Stimulated activated CD4-positive, alpha-beta T cell treated with anti-CD3 and anti-CD28 coated beads, Interleukin-4, amount 100 ng/mL, for 4 hours (primary cell): ENCODE measurements around the gene YEATS2.

ENCODE experiments used
- DNase-seq, 2 experiments: peaks; one replicate each; pipeline ENCODE4 v3.0.0-alpha.2; 2020

Gene YEATS2

DNA sequence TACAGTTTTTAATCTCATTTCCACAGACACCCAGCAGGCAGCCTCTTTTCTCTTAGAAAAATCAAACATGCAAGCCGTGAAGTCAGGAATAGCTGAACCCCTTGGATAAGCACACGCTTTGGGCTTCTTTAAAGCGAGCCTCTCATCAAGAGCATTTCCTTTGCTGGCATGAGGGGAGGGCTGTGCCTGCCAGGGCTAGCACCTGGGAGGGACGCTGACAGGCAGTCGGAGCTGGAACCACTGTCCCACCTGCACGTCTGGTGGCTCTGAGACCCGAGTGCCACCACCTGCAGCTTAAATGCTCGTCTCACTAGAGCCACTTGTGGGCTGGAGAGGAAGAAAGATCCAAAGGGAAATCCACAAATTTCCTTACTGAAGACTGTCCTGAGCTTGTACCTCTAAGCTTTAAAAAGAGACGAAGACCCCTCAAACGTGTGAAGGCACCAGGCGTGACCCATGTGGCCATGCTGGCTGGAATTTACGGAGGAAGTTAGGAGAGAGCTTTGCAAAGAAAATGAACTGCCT is 118.4 kb downstream of the YEATS2 start:
- no peak for DNase-seq

DNA sequence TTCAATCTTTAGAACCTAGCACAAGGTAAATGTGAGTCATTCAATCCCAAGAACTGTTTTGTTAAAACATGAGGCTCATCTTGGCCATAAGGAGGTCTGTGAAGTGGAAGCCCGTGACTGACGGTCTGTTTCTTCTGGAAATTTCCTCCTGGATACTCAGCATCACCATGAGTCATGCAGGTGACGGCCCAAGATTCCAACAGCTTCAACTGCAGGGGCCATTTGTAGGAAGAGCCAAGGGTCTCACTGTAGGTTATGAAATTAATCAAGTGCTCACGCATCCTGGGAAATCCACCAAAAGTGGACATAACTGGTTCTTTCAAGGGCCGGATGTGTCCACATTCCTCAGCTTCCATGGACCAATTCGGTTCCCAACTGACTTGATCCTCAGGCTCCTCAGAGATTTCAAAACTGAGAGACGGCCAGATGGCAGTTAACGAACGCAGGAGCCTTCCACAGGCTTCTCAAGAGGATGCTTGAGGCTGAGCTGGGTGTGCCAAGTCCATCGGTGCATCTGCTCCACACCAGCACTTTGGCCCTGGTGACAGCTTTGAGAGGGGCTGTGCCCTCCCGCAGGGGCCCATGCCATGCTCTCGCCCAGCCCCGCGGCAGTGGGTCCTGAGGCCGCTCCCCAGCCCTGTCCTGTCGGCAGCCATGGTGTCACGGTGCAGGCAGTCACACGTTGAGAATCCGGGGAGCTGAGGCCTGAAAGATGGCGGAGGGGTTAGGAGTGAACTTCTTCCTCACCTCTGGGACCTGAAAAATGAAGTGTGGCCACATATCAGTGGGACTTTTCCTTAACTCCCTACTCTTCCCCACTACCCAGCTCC is 119.3 kb downstream of the YEATS2 start:
- no peak for DNase-seq

DNA sequence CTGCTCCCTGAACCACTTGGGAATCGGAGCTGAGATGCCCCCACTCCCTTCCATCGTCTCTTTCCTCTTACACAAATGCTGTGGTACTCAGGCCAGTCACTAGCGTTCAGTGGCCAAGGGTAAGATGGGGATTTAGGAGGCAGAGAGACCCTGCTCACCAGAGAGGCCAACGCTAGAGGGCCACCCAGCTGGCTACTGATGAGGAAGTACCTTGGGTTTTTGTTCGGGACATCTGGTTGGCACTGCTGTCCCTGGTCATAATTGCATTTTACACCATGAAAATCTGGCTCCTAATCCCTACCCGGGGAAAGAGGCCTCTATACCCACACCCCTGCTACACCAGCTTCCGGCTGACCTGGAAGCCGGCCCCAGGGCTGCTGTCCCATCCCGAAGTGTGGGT is 120.0 kb downstream of the YEATS2 start:
- no peak for DNase-seq

DNA sequence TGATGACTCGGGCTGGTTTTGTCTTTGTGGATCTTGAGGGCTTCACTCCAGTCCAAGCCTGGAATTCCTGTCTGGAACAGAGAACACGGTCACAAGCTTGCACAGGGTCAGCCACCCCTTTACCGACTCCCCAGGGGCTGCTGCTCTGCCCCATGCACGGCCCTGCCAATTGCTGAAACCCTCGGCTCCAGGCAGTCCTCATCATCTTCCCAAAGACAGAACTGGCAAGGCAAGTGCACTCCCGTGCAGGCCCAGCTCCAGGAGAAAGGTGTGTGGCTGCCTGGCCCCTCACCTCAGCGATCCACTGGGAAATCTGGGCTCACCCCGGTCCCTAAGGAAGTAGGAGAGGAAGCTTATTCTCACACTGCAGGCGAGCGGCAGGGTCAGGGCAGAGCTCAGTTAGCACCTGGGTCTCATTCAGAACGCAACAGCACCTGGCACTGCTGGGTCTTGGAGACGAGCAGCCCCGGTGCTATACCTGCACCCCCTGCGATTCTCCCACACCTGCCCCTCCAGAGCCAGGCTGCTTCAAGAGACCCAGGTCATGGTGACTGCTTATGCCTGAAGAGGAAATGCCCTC is 120.5 kb downstream of the YEATS2 start:
- DNase-seq, result no peak

DNA sequence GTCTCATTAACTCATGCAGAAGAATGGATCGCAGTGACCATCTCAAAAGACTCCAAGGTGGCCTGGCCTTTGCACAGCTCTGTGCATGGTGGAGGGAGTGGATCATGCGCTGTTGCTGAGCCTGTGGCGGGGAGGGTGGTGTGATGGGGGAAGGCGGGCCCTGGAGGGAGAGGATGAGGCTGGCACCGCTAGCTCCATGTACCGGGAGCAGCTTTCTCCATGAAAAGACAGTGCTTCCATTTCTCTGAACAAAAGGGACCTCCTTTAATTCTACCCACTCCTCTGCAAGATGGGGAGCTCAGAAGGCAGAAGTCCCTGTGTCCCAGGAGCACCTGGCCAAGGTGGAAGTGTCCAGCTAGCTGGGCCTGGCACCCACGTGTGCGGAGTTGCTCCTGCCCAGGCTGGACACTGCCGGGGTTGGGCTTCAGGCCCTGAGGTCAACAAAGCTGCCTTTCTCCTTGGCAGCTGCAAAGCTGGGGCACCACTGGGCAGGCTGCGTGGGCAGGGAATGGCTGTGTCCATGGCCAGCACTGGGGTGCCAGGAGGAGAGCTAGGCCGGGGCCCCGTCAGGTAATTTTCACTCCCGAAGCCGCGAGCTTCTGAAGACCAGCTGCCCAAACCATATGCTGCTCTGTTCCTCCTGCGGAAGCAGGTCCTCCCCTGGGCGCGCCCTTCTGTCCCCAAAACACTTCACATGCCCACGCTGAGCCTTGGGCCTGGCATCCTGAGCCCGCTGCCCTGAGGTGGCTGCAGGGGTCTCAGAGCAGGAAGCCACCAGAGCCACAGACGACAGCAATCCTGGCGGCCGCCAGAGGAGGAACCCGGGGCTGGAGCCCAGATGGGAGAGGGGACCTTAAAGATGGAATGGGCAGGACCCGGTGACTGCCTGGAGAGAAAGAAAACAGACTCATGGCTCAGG is 121.4 kb downstream of the YEATS2 start:
- DNase-seq, result no peak

DNA sequence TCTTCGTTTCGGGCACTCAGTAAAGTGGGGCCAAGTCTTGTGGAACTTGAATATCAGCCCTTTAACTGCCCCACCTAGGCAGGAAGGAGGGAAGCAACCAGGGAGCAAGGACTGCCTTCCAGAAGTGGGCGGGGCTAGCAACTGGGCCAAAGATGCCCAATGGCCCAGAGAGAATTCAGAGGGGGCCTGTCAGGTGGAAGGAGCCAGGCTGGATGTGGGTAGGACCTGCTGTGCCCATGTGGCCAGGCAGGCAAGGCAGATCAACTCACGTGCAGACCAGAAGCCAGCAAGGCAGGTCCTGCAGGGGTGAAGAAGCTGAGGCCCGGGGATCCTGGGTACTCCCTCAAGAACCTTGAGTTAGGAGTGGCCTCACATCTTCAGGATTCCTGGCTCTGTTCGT is 122.2 kb downstream of the YEATS2 start:
- DNase-seq, result no peak

DNA sequence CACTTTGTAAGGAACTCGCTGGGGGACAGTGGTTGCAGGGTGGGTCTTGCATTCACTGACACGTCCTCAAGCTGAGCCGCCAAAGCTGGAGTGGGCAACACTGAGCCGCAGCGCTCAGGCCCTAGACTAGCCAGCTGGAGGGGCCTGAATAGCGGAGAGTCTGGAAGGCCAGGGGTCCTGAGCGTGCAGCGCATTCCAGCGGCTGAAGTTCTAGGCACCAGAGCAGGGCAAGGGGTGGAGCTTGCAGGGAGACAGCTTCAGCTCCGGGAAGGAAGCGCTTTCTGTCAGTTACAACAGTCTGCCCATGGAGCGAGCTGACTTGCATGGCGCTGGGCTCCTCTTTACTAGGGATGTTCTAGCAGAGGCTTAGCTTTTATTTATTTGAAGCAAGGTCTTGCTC is 125.0 kb downstream of the YEATS2 start:
- DNase-seq, result no peak

DNA sequence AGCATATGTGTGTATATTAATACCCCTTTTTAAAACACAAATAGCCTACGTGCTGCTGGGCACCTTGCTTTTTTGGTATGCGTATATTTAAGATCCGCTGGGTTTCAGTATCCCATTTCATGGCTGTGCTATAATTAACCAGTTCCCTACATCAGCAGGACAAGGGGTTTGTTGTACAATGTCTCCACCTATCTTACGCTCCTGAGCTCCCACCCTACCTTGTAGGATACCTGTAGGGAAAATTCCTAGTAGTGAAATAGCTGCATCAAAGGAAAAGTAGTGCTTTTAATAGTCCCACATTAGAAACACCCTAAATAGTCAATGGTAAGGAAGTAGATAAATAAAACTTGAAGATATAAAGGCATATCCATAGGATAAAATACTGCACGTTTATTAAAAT is 126.4 kb downstream of the YEATS2 start:
- no peak for DNase-seq

DNA sequence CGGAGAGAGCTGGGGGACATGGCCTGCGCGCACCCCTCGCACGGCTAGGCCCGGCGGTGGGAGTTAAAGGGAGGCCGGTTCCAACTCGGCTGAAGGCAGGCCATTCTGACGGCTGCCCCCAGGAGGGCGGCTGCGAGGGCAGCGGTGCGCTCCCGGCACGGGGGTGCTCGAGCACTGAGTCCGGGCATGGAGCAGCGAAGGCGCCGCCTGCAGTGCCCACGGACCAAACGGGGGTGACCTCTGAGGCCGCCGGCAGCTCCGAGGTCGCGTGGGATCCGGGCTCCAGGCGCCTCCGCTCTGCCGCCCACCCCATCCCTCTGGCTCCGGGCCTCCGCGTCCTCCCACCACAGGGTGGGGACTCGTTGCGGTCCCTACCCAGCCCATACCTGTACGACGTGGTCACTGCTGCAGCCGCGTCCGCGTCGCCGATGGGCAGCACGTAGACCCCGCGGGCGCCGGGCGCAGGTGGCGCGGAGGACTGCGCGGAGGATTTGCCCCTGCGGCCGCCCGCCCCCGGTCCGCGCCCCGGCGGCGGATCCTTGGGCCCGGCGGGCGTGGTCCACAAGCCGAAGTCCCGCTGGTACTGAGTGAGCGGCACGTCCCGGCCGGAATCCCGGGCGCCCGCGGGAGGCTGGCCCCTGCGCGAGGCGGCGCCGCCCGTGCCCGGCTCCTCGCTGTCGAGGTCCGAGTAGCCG is 127.3 kb downstream of the YEATS2 start:
- peak in 1 of 2 experiments; percentile 18 for DNase-seq

DNA sequence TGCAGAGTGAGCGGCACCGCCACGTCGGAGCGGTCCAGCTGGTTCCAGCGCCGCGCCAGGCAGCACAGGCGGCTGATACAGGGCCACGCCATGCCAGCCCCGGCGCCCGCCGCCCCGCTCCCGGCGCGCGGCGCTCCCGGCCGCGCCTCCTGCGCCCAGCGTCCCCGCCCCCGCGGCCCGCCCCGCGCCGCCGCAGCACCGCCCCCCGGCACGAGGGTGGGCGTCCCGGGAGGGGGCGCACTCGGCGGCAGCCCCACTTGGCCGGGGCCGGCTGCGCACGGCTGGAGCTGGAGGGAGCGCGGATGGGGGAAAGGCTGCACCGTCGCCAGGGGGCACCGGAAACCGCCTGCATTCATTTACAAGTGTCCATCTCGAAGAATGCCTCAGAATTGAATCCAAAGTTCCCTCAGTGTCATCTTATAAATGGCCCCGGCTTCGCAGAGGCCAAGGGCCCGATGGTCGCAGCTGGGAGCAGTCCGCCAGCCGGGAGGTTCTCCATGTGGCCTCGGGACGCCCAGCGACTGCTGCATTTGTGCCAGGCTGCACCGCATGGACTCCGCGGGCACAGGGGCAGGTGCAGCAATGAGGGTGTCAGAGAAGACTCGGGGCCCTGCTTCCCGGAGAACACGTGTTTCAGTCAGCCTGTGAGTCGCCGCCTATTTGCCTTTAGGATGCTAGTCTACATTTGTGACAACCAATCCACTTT is 128.0 kb downstream of the YEATS2 start, which contains the start of gene MAP6D1:
Gene MAP6D1 (minus strand): TSS at position 122 of the 706 bp plus-strand sequence. CDS start 30 bp downstream, at position 92.
- peak; percentile 26 to 48 for DNase-seq

DNA sequence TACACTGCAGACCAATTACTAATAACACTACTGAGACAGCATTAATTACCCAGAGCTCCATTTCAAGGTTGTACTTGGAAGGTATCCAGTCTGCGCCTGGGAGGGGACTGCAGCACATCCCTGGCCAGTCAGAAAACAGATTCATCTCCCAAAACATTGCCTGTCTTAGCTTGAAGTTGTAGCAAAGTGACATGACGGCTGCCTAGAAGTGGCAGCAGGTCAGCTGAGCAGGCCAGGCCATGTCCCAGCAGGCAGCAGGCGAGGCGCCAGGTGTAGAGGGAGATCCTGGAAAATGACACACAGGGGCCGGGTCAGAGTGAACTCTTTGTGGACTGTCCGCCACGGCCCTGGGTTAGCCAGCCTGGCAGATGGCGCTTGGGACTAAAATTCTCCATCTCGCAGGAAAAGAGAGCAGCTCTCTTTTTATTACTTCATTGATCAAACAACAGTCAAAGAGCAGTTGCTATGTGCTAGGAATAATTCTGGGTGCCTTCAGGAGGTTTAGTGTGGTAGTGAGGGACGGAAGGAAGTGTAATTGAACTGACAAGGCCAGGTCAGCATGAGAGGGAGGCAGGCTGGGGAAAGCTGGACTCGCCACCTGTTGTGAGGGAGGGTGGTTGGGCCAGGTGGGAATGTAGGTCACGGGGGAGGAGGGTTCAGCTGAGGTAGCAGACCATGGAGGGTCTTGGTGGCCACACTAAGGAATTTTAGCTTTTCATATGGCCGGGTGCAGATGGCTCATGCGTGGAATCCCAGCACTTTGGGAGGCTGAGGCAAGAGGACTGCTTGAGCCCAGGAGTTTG is 129.1 kb downstream of the YEATS2 start:
- no peak for DNase-seq

DNA sequence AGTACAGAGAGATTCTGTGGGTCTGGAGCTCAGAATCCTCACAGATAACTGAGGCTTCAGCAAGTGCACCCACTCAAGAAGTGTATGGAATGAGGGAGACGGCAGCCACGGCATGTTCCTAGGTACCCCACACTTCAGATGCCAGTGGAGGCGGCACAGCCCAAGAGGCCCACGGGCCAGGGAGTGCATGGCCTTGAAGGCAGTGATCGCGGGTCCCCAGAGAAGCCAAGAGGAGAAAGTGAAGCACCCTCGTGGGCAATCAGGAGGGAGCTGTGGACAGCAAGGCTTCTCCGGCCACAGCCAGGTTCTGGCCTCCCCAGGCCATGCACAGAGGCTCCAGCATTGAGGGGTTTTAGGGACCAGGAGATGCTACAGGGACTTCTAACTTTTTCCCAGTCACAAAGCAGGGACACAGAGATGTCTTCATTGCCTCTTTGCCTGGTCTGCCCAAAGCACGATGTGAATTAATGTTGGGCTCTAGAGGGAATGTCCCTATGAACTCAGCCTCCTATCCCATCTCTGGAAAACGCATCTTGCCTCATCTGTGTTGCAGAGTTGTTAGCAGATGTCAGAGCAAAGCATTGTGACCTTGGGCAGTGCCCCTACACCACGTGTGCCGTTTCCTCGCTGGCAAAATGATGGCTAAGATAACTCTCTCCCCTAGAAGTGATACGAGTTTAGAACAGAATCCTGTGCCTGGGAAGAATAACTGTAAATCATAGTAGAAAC is 130.4 kb downstream of the YEATS2 start:
- DNase-seq, result no peak

DNA sequence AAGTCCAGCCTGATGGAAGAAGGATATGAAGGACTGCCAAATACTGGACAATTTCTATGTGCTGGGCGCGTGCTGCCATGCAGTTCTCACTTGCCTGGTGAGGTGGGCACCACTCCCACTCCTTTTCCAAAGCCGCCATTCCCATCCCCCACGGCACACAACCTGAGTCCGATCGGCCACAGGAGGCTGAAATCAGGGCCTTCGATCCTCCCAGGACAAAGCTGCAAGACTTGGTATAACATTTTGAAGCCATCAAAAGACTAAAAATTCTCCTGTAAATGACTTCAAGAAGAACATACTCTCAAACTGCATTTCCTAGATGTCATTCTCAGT is 130.9 kb downstream of the YEATS2 start:
- no peak for DNase-seq

DNA sequence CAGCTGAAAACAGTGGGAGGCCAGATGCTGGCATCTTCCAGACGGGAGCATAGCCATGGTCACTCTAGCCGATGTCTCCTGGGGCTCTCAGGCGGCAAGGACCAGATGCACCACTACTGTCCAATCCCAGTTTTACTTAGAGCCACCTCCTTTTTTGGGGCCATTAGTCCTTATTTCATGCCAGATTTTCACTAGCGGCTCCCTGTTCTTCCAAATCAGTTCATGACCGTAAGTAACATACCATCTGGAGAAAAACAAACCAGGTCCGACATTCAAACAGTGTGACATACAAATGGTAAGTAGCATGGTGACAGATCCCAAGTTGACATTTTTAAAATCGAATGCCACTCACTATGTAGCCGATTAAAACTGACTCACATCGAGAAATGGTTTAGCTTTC is 131.9 kb downstream of the YEATS2 start:
- no peak for DNase-seq

DNA sequence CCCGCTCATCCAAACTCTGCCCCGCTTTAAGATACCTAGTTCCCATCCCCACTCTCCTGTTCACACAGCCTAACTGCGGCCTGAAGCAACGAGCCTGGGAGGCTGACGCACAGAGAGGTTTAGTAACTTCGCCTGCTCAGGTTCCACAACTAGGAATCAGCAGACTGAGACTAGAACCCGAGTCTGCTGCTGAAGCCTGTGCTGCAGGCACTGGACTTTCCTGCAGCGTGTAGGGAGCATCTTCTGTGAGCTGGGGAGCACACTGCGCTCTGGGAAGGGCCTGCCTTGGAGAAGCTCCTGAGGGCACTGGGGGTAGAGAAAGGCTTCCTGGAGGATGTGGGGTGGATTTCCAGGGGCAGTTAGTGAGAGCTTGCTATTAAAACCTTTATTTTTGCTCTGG is 132.6 kb downstream of the YEATS2 start:
- DNase-seq, result no peak

DNA sequence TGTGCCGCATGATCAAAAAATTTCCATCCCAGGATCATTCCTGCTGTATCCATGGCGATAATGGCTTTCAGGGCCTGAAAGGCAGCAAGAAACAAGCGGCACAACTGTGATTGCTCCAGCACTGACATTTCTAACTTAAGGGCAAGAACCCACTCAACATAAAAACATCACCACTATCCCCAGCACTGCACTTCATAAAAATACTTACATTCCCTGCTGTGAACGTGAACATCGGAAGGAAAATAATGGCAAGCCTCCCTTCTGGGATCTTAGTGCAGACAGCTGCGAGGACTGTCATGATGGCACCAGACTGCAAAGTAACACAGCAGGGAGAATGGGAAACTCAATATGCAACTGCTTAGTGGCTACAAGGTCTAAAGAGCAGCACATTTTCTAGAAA is 135.9 kb downstream of the YEATS2 start:
- DNase-seq, result no peak

DNA sequence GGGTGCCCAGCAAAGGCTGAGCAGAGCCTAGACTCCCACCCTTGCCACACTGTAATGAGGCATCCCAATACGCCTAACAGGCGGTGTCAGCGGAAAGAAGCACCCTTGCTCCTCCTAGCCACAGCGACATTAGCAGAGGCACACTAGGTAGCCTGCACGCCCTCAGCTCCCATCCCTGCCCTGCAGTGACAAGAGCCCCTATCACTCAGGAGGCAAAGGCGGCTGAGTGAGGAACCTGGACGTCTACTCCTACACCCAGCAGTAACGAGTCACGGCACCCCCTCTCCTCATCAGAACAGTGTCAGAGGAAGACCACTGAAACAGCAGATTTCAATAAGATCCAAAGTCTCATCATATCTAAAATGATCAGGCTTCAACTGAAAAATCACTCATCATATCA is 139.8 kb downstream of the YEATS2 start:
- no peak for DNase-seq

DNA sequence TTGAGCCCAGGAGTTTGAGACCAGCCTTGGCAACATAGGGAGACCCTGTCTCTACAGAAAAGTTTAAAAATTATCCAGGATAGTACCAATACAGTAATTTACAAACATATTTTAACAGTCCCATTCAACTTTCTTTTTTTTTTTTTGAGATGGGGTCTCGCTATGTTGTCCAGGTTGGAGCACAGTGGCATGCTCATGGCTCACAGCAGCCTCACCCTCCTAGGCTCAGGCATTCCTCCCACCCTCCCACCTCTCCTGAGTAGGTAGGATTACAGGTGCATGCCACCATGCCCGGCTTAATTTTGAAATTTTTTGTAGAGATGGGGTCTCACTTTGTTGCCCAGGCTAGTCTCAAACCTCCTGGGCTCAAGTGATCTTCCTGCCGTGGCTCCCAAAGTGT is 140.3 kb downstream of the YEATS2 start:
- DNase-seq, result no peak

DNA sequence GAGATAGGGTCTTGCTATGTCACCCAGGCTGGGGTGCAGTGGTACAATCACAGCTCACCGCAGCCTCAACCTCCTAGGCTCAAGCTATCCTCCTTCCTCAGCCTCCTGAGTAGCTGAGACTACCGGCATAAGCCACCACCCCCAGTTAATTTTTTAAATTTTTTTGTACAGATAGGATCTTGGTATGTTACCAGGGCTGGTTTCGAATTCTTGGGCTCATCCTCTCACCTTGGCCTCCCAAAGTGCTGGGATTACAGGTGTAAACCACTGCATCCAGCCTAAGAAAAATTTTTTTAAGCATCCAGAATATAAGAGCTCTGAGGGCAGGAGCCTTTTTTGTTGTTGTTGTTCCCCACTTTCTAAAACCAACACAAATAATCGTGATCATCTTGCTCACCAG is 142.2 kb downstream of the YEATS2 start:
- no peak for DNase-seq

DNA sequence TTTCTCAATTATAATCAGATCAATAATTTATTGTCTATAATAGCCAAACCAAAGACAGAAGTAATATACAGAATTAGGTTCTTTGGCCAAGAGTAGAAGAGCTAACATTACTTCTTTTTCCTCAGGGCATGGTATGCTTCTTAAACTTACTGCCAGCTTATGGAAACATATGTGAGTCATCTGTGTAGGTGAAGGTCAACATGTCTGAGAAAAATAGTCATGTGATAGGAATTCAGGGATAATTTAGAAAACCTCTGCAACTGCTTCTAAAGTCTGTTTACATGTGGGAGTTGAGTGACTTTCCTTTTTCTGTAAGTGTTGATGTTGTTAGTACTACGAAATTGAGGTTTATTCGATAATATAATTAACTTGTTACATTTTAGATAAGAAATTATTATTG is 147.0 kb downstream of the YEATS2 start:
- no peak for DNase-seq

DNA sequence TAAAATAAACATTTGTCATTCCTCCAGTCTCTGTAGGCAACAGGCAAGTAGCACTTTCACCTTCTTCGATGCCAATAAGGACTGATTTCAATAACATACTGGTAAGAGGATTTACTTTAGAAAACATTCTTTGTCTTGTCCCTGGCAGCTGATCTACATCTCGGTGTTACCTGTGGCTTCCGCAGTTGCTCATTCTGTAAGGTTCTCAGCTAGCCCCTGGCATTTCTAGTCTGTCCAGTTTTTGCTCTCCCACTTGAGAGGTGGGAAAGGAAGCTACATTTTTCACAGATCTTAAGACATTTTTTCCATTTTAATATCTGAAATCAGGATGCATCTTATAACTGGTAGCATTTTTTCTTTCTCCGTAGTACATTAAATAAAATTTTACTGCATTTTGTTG is 147.5 kb downstream of the YEATS2 start:
- DNase-seq, result no peak
